GM23338 (cell line): ENCODE results near the gene POLR1A. TPM values are rescaled to one million over a fixed set of nuclear protein-coding genes. Genes with fewer than 3 reads are reported as not detected.
"Not testable (repeated sequence)": the region's sequence is repeated elsewhere in the genome, so short reads cannot be mapped to it uniquely, and the experiment has no call there.

Experiments used
- ATAC-seq: fragments of 200-7000 bp; cut with Tn5 transposase; 3 replicates; pipeline ENCODE4 v1.9.1; 2020
- DNase-seq: peaks from one replicate; pipeline ENCODE4 v3.0.0-alpha.2; 2015; ENCODE audit warnings: low spot score
- H2AFZ ChIP-seq: fragments of 200-600 bp; sonication (generic); 2 replicates; pipeline ENCODE4 v1.8.0; 2016; ENCODE audit warnings: antibody characterized with exemption, mild to moderate bottlenecking, moderate library complexity
- H3F3A ChIP-seq: fragments of 200-600 bp; sonication (generic); replicated peaks from 2 replicates; pipeline ENCODE4 v1.8.0; 2017; ENCODE audit warnings: antibody characterized with exemption, mixed run types, low read depth
- H3K27ac ChIP-seq: fragments of 200-600 bp; sonication (generic); 2 replicates; pipeline ENCODE4 v1.6.1; 2016; ENCODE audit warnings: low read depth
- H3K27me3 ChIP-seq: fragments of 200-600 bp; sonication (generic); 2 replicates; pipeline ENCODE4 v1.8.0; 2016; ENCODE audit warnings: mild to moderate bottlenecking, mixed run types, moderate library complexity; ENCODE audit not compliant: insufficient read depth
- H3K36me3 ChIP-seq: fragments of 200-600 bp; sonication (generic); 2 replicates; pipeline ENCODE4 v1.8.0; 2016; ENCODE audit warnings: mild to moderate bottlenecking; ENCODE audit not compliant: insufficient read depth
- H3K4me1 ChIP-seq: fragments of 200-600 bp; sonication (generic); 2 replicates; pipeline ENCODE4 v1.8.0; 2016; ENCODE audit warnings: mild to moderate bottlenecking, moderate library complexity; ENCODE audit not compliant: insufficient read depth
- H3K4me2 ChIP-seq: fragments of 200-600 bp; sonication (generic); 2 replicates; pipeline ENCODE4 v1.7.1; 2017; ENCODE audit warnings: mixed run types
- H3K4me3 ChIP-seq: fragments of 200-600 bp; sonication (generic); 2 replicates; pipeline ENCODE4 v1.6.1; 2016; ENCODE audit warnings: mixed run types
- H3K79me2 ChIP-seq: fragments of 200-600 bp; sonication (generic); replicated peaks from 2 replicates; pipeline ENCODE4 v1.8.0; 2017; ENCODE audit warnings: mild to moderate bottlenecking; ENCODE audit not compliant: insufficient read depth
- H3K9me2 ChIP-seq: fragments of 200-600 bp; sonication (generic); 2 replicates; pipeline ENCODE4 v1.8.0; 2017; ENCODE audit not compliant: insufficient read depth
- H4K20me1 ChIP-seq: fragments of 200-600 bp; sonication (generic); replicated peaks from 2 replicates; pipeline ENCODE4 v1.8.0; 2017; ENCODE audit warnings: mild to moderate bottlenecking; ENCODE audit not compliant: insufficient read depth
- H3K27ac Mint-ChIP-seq: 2 replicates; pipeline ENCODE4 v1.8.0; 2020; ENCODE audit warnings: inconsistent platforms, mild to moderate bottlenecking, moderate library complexity, mixed read lengths
- H3K27me3 Mint-ChIP-seq: 3 replicates; pipeline ENCODE4 v1.8.0; 2022; ENCODE audit warnings: low read depth, mild to moderate bottlenecking, moderate library complexity, mixed read lengths, inconsistent platforms; ENCODE audit not compliant: insufficient read depth, poor library complexity
- H3K36me3 Mint-ChIP-seq: 3 replicates; pipeline ENCODE4 v1.8.0; 2021; ENCODE audit warnings: low read depth, mild to moderate bottlenecking, inconsistent platforms, moderate library complexity, mixed read lengths
- H3K4me1 Mint-ChIP-seq: 3 replicates; pipeline ENCODE4 v1.8.0; 2020; ENCODE audit warnings: mild to moderate bottlenecking, inconsistent platforms, mixed read lengths
- H3K4me3 Mint-ChIP-seq: 3 replicates; pipeline ENCODE4 v1.8.0; 2021; ENCODE audit warnings: moderate library complexity, mild to moderate bottlenecking, inconsistent platforms, mixed read lengths
- H3K9me3 Mint-ChIP-seq: 3 replicates; pipeline ENCODE4 v1.8.0; 2020; ENCODE audit warnings: moderate library complexity, mild to moderate bottlenecking, inconsistent platforms, mixed read lengths
- CREB1 ChIP-seq: fragments of 250-450 bp; sonication (Bioruptor Pico); IDR thresholded peaks from 2 replicates; pipeline ENCODE4 v1.5.0; 2020; ENCODE audit warnings: low read depth, mild to moderate bottlenecking, moderate library complexity
- CTCF ChIP-seq, 2 experiments: fragments of 200-600 bp in 1 of 2; sonication (generic) in 1 of 2; conservative IDR thresholded peaks; 2 replicates each; pipeline versions ENCODE4 v1.5.1 to v1.6.1; 2016 to 2017; ENCODE audit warnings: antibody characterized with exemption in 2 of 2, low read depth in 2 of 2, mild to moderate bottlenecking in 2 of 2, moderate library complexity in 1 of 2
- ETS1 ChIP-seq: IDR thresholded peaks from 2 replicates; pipeline ENCODE4 v1.6.1; 2016; ENCODE audit warnings: antibody characterized with exemption
- EZH2phosphoT487 ChIP-seq: fragments of 200-600 bp; sonication (generic); IDR thresholded peaks from one replicate; pipeline ENCODE4 v1.8.1; 2018; ENCODE audit warnings: antibody characterized with exemption; ENCODE audit not compliant: unreplicated experiment
- POLR2AphosphoS5 ChIP-seq: IDR thresholded peaks from 2 replicates; pipeline ENCODE4 v1.6.1; 2016; ENCODE audit warnings: antibody characterized with exemption, low read depth
- ZNF114 ChIP-seq: fragments of 250-450 bp; sonication (Bioruptor Pico); IDR thresholded peaks from 2 replicates; pipeline ENCODE4 v1.5.0; 2020; ENCODE audit warnings: mild to moderate bottlenecking, moderate library complexity
- ZNF462 ChIP-seq: fragments of 250-450 bp; sonication (Bioruptor Pico); IDR thresholded peaks from 2 replicates; pipeline ENCODE4 v1.5.0; 2020; ENCODE audit warnings: mild to moderate bottlenecking, moderate library complexity
- polyA plus RNA-seq: library from polyadenylated mRNA; unstranded; fragments of >200 nt; fragmentation: Nextera tagmentation; extraction: Ambion mirVana; gene quantifications from 2 replicates; pipeline ENCODE4 v1.2.1, GENCODE V29; 2016
- total RNA-seq: library from RNA; depleted of rRNA; stranded (reverse); fragments of >200 nt; shearing (Covaris generic); gene quantifications from 2 replicates; pipeline ENCODE4 v1.2.3, GENCODE V29; 2014

POLR1A gene
- total and polyA plus RNA-seq, 2 experiments from 2014 or later: 13.8 to 43.2 TPM

GRCh38 chr2:85992611-85993010, 113.1 kb downstream of the POLR1A start (continued):
- TF ChIP-seq ZNF114 (no peak), CTCF (conservative IDR thresholded peaks at IDR 0.05; ENCODE audit: low read depth in 2 of 2) (no peak), EZH2phosphoT487 (no peak), ETS1 (no peak), POLR2AphosphoS5 (no peak)

GRCh38 chr2:85992053-85992452, 113.6 kb downstream of the POLR1A start:
- H3K27ac Mint-ChIP-seq: not testable (repeated sequence)

GRCh38 chr2:85990084-85990483, 115.6 kb downstream of the POLR1A start:
- H3K27ac ChIP-seq: no peak overlapping the region
- H3K4me3 ChIP-seq: no peak overlapping the region
- no peaks in the 10 kb centered on the region for H3F3A ChIP-seq
- Mint-ChIP-seq H3K4me1 (no peaks in the 10 kb centered on the region), H3K27me3 (no peaks in the 10 kb centered on the region), H3K9me3 (no peaks in the 10 kb centered on the region), H3K27ac (no peak overlapping the region), H3K36me3 (no peaks in the 10 kb centered on the region), H3K4me3 (no peak overlapping the region)
- no peaks in the 10 kb centered on the region for H3K27me3 ChIP-seq
- no peak for DNase-seq
- no peaks in the 10 kb centered on the region for H3K4me1 ChIP-seq
- H4K20me1 ChIP-seq: no peaks in the 10 kb centered on the region
- H3K4me2 ChIP-seq: no peak overlapping the region
- H3K9me2 ChIP-seq: no peaks in the 10 kb centered on the region
- ATAC-seq: no peak
- no peaks in the 10 kb centered on the region for H3K36me3 ChIP-seq
- 0 out of 2 replicates have a peak overlapping the region, but pooled peaks have one; percentile 14 for H2AFZ ChIP-seq
- TF ChIP-seq ZNF462 (CRISPR knock-in tag) (no peak), CREB1 (no peak)
- H3K79me2 ChIP-seq: no peaks in the 10 kb centered on the region

More at GRCh38 chr2:85992053-85992452, 113.6 kb downstream of the POLR1A start:
- not testable (repeated sequence) for H3F3A ChIP-seq, H3K4me3 Mint-ChIP-seq, H3K4me3 ChIP-seq, H3K36me3 Mint-ChIP-seq, DNase-seq, H3K4me1 Mint-ChIP-seq, H2AFZ ChIP-seq, H3K9me3 Mint-ChIP-seq, ATAC-seq, H3K79me2 ChIP-seq, H3K4me1 ChIP-seq, H4K20me1 ChIP-seq, H3K27ac ChIP-seq, H3K27me3 Mint-ChIP-seq, H3K9me2 ChIP-seq, H3K36me3 ChIP-seq, H3K4me2 ChIP-seq, H3K27me3 ChIP-seq
